Measurements from ENCODE around the gene FAM83F.

Gene FAM83F

GRCh38 chr22:39965748-39966147 lies 29.0 kb upstream of the FAM83F start:
- no peak for DNase-seq (ENCODE audit: low read depth, low spot score)

DNA sequence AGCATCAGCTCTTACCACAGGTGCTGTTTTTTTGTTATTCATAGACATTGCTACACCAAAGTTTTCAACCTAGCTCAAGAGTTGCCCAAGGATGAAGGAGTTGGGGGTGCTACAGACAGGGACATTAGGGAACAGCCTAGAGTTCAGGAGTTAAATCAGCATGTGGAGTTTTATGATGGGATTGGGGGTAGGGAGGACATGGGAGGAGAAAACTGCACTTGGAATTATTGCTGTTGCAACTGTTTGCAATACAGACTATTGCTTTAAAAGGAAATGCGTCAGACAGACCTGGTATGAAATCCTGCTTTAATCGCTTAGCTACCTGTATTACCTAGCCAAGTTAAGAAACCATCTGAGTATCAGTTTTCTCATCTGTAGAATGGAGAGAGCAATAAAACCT lies 28.3 kb upstream of the FAM83F start:
- no peak for DNase-seq (ENCODE audit: low read depth, low spot score)

GRCh38 chr22:39967103-39967829 lies 27.5 kb upstream of the FAM83F start:
- DNase-seq (ENCODE audit: low read depth, low spot score), result no peak

GRCh38 chr22:39967996-39968972 lies 26.5 kb upstream of the FAM83F start:
- no peak for DNase-seq (ENCODE audit: low read depth, low spot score)

DNA sequence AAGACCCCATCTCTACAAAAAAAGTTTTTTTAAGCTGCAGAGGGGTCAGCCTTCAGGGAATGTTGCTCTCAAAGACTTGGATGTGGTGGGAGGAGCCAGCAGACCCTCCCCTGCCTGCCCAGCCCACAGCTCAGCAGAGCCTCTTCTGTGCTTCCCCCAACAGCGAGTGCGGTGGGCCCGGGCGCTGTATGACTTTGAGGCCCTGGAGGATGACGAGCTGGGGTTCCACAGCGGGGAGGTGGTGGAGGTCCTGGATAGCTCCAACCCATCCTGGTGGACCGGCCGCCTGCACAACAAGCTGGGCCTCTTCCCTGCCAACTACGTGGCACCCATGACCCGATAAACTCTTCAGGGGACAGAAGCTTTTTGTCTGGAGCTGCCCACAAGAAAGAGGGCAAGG lies 24.0 kb upstream of the FAM83F start:
- no peak for DNase-seq (ENCODE audit: low read depth, low spot score)

GRCh38 chr22:39972641-39973040 lies 22.1 kb upstream of the FAM83F start:
- DNase-seq (ENCODE audit: low read depth, low spot score), result no peak

DNA sequence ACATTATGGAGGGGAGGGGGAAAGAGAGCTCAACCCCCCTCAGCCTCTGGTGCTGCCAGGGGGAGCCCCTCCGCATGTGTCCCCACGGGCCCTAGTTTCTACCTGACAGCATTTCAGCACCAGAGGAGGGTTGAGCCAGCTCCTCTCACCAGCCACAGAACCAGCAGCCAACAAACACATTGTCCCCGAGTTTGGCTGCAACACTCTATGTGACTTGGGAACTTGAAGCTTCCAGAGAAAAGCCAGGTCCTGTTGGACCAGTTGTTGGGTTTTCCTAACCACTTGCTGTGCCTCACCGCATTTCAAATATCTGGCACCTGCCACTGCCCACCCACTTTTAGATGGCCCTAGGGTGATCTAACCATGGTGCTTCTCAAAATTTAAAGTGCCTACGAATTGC lies 21.1 kb upstream of the FAM83F start:
- no peak for DNase-seq (ENCODE audit: low read depth, low spot score)

- DNase-seq (ENCODE audit: low read depth, low spot score), result no peak
Measured at GRCh38 chr22:39974065-39974464, 20.7 kb upstream of the FAM83F start.

DNA sequence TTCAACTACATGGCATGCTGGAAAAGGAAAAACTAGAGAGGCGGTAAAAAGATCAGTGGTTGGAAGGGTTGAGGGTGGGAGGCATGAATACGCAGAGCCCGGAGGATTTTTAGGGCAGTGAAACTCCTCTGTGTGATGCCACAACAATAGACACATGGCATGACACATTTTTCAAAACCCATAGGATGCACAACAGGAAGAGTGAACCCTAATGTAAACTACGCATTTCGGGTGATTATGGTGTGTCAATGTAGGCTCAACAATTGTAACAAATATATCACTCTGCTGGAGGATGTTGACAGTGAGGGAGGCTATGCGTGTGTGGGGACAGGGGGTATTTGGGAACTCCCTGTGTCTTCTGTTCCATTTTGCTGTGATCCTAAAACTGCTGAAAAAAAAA lies 15.7 kb upstream of the FAM83F start:
- DNase-seq (ENCODE audit: low read depth, low spot score), result no peak

GRCh38 chr22:39979458-39979857 lies 15.3 kb upstream of the FAM83F start:
- DNase-seq (ENCODE audit: low read depth, low spot score), result no peak

DNA sequence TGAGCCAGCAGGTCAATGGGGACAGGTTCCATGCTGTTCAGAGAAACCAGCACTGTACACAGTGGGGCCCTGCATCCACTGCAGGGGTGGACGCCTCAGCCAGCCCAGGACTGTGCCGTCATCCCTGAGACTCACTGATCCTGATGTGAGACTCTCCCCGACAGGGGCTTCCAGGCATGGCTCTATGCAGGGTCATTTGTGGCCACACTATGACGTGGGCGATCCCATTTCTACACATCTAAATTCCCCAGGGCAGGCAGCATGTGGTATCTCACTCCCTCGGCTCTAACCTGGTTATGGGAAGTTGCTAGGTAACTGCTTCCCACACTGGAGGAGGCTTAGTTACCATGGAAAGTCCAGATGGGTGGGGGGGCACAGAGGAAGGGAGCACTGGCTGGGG lies 14.2 kb upstream of the FAM83F start:
- DNase-seq (ENCODE audit: low read depth, low spot score), result no peak

GRCh38 chr22:39983346-39983745 lies 11.4 kb upstream of the FAM83F start:
- no peak for DNase-seq (ENCODE audit: low read depth, low spot score)

- DNase-seq (ENCODE audit: low read depth, low spot score), result no peak
Measured at GRCh38 chr22:39984006-39984405, 10.7 kb upstream of the FAM83F start.

- DNase-seq (ENCODE audit: low read depth, low spot score), result no peak
Measured at GRCh38 chr22:39984746-39985145, 10.0 kb upstream of the FAM83F start.

- DNase-seq (ENCODE audit: low read depth, low spot score), result no peak
Measured at GRCh38 chr22:39985383-39986035, 9.2 kb upstream of the FAM83F start.

DNA sequence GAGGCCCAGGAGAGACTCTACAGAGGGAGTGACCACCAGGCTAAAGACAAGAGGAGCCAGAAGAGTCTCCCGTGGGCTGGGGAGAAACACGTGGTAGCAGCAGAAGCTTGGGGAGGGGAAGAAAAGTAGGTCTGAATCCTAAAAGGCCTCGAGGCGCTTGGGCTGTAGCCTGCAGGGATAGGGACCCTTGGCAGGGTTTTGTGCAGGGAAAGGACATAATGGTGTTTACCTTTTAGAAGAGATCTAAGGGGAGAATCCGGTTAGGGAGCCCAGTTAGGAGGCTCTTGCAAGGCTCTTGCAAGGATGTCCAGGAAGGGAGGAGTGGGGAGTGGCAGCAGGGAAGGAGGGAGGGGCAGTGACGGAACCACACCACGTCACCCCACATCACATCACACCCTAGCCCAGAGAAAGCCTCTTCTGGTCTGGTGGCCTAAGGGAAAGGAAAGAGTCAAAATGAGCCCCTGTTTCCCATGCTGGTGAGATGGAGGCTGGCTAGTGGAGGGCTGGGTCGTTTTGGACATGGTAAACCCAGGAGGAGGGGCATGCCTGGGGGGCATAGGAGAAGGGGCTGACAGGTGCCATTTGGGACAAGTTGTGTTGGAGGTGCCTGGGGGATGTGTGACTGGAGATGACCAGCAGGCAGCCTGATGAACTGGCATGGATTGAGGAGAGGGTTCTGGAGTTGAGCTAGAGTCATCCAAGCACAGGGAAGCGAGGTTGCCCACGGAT lies 6.2 kb upstream of the FAM83F start:
- DNase-seq (ENCODE audit: low read depth, low spot score), result no peak

GRCh38 chr22:39989633-39990032 lies 5.1 kb upstream of the FAM83F start:
- no peak for DNase-seq (ENCODE audit: low read depth, low spot score)

GRCh38 chr22:39990686-39991085 lies 4.1 kb upstream of the FAM83F start:
- no peak for DNase-seq (ENCODE audit: low read depth, low spot score)

DNA sequence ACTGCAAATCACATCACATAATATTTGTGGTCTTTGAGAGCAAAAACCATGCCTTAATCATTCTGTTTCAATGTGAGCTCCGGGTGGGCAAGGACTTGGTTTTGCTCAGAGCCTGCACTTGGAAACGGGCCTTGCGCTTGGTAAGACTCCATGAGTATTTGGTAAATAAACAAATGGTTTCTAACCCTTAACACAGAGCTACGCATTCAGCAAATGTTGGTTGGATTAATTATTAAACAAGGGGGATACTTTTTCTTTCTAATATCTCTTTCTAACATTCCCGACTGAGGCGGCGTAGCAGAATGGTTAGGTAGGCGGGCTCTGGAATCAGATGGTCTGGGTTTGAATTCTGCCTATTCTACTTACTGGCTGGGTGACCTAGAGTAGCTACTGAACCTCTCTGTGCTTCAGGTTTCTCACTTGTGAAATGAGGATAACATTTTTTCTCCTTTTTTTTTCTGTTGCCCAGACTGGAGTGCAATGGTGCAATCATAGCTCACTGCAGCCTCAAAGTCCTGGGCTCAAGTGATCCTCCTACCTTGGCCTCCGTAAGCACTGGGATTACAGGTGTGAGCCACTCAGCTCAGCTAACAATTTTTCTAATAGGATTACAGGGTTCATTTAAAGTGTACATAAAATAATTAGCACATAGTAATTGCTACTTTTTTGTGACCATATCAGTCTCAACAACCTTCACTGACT lies 3.4 kb upstream of the FAM83F start:
- DNase-seq (ENCODE audit: low read depth, low spot score), result no peak

- DNase-seq (ENCODE audit: low read depth, low spot score), result no peak
Measured at GRCh38 chr22:39992088-39992826, 2.5 kb upstream of the FAM83F start.
